H4 (cell line): ENCODE measurements around the gene MOV10. TPM values are rescaled to one million over a fixed set of nuclear protein-coding genes. Genes with fewer than 3 reads are reported as not detected.

Source experiments
- DNase-seq: peaks from one replicate; pipeline ENCODE4 v3.0.0-alpha.2; 2015; ENCODE audit warnings: low spot score
- total RNA-seq: library from RNA; depleted of rRNA; stranded (reverse); fragments of >200 nt; shearing (Covaris generic); gene quantifications from 2 replicates; pipeline ENCODE4 v1.2.3, GENCODE V29; 2014

MOV10 gene
- total RNA-seq, 1 experiment from 2014 or later = 42.8 TPM

DNA sequence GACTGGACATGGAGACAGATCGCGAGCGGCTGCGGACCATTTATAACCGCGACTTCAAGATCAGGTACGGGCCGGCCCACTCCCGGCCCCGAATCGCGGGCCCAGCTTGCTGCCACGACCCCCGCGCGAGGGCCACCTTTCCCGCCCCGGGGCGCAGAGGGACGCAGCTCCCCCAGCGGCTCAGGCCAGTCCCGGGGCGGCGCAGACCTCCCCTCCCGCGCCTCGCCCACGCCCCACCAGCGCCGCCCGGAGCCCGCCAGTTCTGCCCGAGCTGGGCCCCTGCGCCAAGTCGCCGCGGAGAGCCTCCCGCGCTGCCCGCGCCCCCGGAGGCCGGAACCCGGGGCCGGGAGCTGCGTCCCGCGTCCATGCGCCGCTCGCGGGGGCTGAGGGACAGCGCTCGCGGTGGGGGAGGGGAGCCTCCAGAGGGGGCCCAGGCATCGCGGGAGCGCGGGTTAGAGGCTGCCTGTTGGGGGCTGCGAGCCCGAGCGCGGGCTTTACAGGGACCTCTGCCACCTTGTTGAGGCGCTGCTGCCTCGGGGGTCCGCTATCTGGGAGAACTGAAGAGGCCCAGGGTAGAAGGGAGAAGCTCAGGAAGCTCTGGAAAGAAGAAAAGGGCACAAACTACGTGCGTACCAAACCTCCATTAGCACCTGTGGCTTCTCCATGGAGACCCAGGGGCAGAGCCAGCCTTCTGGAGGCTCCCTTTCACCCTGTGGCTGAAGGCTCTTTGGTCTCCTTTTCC is 698 bp downstream of the MOV10 start:
- no peak for DNase-seq

DNA sequence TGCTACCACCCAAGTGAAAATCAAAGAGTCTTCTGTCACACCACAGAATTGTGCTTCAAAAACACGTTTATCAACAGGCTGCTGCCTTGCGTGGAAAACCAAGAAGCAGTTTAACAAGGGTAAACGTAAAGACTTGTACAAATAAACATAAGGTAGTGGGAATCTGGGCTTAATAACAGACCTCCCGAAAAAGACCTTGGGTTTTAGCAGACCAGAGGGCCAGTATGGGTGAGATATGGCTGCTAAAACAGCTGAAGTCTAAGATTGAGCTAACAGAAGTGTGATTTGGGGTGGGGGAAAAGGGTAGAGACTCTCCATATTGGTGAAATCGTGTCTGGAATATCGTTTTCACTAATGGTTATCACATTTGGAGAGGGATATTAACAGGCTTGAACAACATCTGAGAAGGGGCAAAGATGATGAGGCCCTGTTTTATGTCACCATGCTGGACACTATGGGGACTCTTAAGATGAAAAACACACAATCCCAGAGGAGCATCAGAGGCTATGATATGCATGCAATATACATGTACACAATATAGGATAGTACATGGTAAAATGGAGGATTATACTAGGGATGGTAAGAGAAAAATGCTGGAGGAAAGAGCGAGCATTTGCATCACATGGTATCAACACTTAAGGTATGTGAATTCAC is 1.4 kb downstream of the MOV10 start:
- DNase-seq = no peak

DNA sequence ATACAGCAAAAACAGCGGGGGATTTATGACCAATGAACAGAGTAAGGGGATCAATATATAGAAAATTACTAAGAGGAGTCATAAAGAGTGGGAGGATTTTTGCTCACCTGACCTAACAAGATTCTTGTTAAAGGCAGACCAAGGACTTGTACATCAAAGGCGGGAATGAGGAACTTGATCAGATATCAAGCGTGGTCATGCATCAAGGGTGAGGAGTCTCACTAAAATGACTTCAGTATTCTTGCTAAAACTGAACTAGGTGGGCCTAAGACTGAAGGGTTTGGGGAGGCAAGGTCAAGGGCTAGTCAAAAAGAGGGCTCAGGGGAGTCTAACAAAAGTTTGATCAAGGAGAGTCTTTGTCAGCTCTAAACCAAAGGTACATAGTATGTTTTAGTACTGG is 2.1 kb downstream of the MOV10 start:
- no peak for DNase-seq

DNA sequence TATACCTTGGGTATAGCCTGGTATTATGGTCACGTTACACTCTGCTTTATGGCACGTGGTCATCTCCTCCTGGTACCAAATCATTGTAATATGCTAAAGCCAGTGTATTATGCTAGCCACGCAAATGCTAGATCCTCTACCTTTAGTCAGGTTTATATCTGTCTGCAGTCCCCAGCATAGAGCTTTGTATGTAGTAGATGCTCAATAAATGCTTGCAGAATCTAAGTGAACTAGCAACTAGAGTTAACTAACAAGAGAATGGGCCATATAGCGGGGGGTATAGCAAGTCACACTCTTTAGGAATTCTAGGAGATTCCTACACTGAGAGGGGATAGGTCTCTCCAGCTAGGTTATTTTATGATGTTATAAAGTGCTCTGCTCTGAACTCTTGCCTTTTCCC is 3.0 kb downstream of the MOV10 start:
- DNase-seq = no peak

DNA sequence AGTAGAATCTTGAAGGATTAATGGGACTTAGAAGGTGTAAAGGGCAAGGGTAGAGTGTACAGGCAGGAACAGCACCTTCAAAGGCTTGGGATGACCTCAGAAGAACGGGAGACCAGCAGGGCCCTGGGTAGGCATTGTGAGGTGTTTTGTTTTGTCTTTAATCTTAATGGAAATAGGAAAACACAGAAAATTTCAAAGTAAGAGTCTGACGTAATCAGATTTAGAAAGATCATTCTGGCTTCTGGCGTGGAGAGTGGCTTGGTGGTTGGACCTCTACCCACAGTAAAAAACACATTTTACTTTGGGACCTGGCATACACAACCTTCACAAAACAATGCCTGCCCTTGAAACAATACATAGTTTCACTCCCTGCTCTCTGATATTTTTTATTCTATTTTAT is 4.1 kb downstream of the MOV10 start:
- no peak for DNase-seq

DNA sequence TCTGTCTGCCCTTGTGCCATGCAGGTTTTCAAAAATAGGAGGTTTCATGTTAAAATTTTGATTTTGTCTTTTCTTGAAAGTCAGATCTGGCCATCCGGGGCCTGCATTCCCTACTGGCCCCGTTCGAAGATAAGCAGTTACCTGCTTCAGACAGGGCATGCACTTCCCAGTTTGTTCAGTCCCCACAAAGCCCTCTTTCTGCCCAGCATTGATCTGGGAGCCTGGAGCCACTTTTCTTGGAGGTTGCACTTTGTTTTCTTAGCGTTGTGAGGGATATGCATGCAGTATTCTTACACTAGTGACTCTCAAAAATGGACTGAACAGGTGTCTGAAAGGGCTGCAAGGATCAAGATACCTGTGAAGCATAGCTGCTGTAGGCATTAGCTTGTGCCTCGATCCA is 11.5 kb downstream of the MOV10 start:
- no peak for DNase-seq

DNA sequence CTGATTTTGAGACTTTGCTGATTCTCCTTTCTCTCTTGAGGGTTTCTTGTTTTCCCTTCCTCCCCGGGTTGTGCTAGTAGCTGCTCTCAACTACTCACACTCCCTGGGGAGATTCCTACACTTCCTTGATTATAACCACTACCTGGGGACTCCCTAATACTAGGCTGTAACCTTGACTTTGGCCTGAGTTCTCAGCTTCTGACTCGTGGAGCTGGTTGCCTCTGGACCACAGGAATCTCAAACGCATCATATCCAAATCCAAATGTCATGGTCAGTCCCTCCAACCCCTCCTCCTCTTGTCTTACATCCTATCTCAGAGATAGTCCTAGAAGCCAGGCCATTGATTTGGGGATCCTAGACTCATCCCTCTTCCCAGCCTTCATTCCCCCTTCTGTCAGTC is 12.0 kb downstream of the MOV10 start:
- no peak for DNase-seq

DNA sequence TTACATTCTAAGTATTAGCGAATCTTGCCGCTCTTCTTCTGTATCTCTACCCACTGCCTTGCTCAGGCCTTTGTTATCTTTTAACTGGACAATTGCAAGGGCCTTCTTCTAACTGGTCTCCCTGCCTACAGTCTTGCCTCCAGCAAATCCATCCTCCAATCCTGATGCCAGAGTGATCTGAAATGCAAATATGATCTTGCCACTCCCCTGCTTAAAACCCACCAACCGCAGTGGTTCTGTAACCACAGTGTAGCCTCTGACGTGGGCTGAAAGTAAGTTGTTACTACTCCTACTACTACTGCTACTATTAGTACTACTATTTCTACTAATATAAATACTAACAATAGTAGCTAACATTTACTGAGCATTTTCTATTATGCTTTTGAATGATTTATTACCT is 12.4 kb downstream of the MOV10 start:
- no peak for DNase-seq

DNA sequence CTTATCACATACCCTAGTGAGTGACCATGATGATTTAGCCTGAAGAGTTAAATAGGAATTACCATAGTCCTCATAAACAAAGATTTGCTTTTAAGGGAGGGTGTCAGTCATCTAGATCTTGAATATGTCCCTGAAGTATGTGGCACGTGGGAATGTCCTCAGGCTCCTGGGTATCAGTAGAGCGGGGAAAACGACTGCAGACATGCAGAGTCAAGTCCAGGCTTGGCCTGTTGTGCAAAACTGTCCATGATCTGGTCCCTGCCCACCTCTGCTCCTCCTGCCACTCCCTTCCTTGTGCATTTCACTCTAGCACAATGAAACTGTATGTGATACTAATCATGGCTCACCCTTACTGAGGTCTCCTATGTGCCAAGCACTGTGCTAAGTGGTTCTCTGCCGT is 12.9 kb downstream of the MOV10 start:
- no peak for DNase-seq

DNA sequence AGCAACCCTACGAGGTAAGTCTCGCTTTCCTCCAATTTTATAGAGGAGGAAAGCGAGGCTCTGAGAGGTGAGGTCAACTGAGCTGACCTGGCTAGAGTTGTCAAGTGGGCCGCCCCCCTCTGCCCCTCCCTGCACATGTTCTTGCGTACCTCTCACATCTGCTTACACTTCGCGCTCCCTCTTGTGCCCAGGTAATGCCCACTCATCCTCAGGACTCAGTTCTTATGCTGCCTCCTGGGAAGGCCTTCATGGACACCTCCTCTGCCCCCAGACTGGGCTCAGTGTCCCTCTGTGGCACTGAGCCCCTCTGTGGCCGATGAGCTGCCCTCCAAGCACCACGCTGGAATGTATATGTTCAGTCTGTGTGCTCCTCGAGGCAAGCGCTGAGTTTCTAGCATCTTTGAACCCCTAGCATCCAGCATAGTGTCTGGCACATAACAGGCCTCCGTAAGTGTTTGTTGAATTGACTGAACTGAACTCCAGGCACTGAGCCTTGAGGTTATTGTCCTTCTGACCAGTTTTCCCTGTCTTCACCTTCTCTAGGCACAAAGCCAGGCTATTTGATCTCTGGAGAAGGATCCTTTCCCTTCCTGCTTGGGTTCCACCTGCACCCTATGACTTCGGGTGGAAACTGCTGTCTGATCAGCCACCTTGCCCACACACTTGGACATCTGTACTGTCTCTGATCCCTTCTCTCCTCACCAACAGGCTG is 13.5 kb downstream of the MOV10 start:
- DNase-seq = no peak

DNA sequence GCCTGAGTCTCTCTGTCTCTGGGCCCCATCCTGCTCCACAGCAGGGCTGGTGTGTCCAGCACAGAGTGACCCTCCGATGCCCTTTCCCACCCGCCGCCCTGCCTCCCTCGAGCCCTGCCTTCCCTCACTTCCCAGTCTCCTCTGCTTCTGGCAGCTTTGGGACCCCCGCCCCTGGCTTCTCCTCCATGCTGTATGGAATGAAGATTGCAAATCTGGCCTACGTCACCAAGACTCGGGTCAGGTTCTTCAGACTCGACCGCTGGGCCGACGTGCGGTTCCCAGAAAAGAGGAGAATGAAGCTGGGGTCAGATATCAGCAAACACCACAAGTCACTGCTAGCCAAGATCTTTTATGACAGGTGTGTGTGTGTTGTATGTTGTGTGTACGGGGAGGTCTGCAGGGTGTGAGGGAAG is 14.3 kb downstream of the MOV10 start:
- DNase-seq = no peak

DNA sequence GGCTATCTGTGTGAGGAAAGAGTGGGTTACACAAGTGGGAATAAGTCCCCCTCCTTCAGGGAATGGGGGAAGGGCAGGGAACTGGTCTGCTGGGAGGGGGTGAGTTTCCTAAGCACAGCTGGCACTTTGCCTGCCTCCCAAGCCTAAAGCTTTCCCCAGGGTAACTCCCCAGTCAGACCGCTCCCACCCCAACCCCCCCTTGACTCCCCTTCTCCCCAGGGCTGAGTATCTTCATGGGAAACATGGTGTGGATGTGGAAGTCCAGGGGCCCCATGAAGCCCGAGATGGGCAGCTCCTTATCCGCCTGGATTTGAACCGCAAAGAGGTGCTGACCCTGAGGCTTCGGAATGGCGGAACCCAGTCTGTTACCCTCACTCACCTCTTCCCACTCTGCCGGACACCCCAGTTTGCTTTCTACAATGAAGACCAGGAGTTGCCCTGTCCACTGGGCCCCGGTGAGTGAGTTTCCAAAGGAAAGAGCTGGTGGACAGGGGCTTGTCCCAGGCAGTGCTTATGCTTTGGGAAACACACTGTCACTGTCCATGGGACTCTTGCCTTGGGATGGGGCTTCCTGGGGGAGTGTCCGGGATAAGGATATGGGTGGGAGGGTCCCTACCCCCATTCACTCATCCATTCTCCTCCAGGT is 14.9 kb downstream of the MOV10 start:
- no peak for DNase-seq

DNA sequence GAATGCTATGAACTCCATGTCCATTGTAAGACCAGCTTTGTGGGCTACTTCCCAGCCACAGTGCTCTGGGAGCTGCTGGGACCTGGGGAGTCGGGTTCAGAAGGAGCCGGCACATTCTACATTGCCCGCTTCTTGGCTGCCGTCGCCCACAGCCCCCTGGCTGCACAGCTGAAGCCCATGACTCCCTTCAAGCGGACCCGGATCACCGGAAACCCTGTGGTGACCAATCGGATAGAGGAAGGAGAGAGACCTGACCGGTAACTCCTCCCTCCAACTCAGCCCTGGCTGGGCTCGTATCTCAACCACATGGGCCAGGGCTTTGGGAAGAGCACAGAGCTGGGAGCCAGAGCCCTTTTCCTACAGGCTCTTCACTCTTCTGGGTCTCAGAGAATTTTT is 15.4 kb downstream of the MOV10 start:
- DNase-seq = no peak

DNA sequence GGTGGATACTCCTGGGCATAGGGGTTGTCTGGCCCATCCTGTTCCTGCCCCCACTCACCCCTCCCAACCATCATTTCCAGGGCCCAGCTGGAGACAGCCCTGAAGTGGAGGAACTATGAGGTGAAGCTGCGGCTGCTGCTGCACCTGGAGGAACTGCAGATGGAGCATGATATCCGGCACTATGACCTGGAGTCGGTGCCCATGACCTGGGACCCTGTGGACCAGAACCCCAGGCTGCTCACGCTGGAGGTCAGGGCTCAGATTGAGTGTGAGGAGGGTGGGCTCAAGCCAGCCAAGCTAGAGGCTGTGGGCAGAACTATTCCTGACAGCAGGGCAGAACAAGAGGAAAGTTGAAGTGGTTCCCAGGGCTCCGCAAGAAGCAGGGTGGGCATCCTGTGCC is 18.2 kb downstream of the MOV10 start:
- no peak for DNase-seq

DNA sequence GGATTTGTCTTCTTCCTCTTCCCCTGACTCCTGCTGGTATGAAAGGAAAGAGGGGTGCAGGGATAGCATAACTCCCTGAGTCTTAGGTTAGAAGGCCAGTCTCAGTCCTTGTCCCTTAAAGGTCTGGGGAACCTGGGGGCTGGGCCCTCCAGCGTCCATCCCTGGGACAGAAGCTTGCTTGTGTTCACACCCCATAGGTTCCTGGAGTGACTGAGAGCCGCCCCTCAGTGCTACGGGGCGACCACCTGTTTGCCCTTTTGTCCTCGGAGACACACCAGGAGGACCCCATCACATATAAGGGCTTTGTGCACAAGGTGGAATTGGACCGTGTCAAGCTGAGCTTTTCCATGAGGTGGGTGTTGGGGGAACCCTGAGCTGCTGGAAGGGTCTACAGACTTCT is 19.4 kb downstream of the MOV10 start:
- no peak for DNase-seq

DNA sequence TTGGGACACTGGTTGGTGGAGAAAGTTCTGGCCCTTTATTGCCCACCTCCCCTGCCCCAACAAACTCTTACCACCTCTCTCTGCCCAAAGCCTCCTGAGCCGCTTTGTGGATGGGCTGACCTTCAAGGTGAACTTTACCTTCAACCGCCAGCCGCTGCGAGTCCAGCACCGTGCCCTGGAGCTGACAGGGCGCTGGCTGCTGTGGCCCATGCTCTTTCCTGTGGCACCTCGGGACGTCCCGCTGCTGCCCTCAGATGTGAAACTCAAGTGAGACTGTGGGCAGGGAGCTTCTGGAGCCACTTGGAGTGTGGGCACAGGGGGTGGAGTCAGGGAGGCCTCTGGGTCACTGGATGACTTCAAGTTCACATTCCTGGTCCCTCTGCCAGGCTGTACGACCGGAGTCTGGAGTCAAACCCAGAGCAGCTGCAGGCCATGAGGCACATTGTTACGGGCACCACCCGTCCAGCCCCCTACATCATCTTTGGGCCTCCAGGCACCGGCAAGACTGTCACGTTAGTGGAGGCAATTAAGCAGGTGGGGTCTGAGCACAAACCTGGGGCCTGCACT is 20.0 kb downstream of the MOV10 start:
- DNase-seq = no peak

DNA sequence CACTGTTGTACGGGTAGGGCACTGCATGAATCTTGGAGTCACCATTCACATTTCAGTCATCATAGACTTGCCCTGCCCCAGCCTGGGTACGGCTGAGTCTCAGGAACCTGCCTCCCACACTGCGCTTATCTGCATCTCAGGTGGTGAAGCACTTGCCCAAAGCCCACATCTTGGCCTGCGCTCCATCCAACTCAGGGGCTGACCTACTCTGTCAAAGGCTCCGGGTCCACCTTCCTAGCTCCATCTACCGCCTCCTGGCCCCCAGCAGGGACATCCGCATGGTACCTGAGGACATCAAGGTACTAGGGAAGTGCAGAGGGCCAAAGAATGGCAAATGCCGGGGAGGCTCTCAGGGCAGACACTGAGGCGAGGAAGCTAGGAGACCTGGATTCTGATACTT is 20.8 kb downstream of the MOV10 start:
- no peak for DNase-seq

DNA sequence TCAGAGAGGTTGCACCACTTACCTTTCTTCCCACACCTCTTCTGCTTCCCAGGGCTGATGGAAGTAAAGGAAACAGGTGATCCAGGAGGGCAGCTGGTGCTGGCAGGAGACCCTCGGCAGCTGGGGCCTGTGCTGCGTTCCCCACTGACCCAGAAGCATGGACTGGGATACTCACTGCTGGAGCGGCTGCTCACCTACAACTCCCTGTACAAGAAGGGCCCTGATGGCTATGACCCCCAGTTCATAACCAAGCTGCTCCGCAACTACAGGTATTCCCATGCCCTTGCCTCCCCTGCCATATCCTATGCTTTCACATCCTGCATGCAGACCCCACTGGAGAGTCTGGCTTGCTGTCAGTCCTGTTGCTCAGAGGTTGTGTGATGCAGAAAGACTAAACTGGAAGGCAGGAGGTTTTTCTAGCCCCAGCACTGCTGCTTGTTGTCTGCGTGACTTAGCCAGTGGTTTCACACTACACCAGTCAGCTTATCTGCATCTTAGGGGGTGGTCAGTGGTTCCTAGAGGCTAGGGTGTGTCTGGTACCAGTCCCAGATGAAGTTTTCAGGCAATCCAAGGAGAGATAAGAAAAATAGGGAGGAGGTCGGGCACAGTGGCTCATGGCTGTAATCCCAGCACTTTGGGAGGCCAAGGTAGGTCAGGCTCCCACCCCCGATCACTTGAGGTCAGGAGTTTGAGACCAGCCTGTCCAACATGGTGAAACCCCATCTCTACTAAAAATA is 22.3 kb downstream of the MOV10 start:
- no peak for DNase-seq

DNA sequence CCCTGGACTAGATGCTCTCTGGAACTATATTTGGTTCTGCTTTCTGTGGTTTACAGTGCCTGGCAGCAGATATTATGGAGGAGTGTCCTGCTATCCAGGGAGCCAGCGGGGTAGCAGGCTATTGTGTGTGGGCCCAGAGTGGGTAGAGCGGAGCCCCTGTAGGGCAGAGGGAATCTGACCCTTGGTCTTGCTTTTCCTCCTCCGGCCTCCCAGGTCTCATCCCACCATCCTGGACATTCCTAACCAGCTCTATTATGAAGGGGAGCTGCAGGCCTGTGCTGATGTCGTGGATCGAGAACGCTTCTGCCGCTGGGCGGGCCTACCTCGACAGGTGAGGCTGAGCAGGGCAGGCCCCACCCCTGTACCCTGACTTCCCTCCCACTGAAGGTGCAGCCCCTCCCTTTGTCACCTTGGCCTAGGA is 23.3 kb downstream of the MOV10 start:
- no peak for DNase-seq

DNA sequence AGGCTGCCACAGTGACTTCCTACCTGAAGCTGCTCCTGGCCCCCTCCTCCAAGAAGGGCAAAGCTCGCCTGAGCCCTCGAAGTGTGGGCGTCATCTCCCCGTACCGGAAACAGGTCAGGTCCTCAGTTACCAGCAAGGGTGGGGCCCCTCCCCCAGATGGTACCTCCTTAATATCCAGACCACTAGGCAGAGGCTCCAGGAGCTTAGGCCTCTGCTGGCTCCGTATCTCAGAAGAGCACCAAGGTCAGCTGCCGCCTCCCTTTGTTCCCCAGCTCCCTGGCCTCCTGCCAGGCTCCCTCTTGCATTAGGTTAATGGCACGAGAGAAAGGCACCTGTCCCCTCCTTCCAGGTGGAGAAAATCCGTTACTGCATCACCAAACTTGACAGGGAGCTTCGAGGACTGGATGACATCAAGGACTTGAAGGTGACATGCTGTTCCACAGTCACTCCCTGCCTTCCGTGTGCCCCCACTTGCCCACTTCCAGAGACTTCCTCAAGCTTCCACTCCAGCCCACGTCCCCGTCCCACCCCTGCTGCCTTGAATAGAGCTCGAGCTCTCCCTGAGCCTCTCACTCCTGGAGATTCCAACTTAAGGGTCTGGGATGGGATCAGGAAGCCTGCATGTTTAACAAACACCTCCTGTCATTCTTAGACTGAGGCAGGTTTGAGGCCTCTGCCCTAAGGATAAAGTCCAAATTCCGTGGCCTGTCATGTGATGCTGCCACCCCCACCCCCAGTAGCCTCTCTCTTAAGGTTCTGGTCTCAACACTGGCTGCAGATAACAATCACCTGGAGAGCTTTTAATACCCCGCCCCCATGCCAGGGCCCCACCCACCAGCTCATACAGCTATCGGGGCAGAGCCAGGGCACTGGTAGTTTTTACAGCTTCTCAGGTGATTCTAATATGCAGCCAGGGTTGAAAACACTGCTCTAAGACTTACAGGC is 24.2 kb downstream of the MOV10 start:
- DNase-seq = no peak
